Activated T-cell treated with anti-CD3 and anti-CD28 coated beads, Interleukin-2, amount 50 U/mL, for 48 hours (primary cell): Measurements from ENCODE around the gene GRP.

ENCODE experiments used
- DNase-seq, 2 experiments: peaks; one replicate each; pipeline ENCODE4 v3.0.0-alpha.2; 2020

GRP gene

DNA sequence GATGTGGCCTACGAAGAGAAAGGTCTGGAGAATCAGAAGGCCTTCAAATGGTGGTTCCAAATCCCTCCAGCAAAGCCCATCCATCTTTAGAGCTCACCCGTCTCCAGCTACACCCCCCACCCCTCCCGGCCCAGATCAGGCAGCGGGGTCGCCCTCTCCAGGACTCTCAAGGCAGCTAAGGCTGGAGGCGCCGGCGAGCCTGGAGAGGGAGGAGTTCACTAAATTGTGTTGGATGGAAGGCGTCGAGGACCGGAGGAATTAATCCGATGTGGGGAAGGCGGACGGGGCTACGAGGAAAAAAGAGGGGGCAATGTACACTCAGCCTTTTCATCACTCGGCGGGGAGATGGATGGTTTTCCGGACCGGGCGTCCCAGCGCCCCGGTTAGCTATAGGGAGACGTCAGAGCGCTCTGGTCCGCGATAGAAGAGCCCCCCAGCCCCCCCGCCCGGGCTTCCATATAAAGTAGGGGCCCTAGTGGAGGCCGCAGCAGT is at the start of gene GRP:
Gene GRP (plus strand): TSS at position 487 of the 492 bp plus-strand sequence. CDS start 108 bp downstream, outside the sequence.
- no peak for DNase-seq

DNA sequence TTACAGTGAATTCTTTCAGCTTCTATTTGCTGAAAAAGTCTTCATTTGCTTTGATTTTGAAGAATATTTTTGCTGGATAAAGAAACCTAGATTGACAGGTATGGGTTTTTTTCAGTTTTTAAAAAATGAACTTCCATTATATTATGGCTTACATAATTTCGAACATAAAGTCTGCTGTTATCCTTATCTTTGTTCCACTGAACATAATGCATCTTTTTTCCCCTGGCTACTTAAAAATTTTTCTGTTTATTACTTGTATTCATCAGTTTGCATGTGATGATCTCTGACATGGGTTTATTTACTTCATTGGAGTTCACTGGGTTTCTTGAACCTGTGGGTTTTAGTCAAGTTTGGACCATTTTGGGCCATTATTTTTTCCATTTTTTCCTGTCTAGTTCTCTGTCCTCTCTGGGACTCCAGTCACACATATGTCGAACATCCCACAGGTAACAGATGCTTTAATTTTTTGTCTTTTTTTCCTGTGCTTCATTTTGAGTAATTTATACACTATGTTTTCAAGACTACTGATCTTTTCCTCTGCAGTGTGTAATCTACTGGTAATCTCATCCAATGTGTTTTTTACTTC is 47.2 kb upstream of the GRP start:
- no peak for DNase-seq

DNA sequence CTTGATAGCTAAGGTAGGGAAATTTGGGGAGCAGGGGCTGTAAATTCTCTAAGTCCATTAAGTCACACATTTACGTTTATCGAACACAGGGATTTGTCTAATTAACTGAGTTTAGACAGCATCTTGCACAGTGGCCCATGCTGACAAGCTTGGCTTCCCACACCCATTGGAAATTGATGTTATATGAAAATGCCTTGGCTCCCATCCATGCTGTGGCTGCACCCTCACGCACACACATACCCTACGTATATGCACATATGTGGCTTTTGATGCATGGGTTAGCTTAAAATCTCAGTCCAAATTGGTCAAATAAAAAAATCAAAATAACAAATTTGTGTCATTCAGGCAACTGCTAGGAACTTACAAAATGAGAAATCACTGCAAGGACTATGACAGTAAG is 42.5 kb upstream of the GRP start:
- DNase-seq: no peak

DNA sequence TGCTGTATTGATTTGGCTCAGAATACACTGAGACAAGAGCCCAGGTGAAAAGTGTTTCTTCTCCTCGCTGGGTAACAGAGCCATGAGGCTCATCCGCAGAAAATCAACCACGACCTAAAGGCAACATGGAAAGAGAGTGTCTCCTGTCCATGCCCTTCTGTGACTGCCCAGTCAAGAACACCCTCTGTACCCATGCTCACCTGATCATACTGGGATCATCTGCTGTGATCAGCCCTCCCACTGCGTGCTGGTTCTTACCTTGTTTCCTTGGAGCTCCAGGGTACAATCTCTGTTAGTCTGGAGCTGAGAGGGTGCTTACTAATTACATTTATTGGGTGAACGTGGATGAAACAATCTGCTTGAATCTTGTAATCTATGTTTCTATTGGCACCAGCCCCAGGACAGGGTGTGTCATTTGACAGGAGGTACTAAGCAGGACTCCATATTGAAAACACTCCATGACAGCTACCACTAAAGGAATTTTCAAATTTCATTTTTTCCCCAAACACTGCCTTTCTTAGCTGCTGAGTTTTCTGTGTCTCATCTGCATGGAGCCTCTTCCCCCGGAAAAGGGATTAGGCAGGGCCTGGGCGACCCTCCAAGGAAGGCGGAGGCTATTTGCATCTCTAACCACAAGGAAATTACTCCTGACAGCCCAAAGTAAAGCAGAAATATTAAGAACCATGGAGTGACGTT is 39.7 kb upstream of the GRP start:
- DNase-seq: no peak

GRCh38 chr18:59182673-59183072 is 37.3 kb upstream of the GRP start:
- no peak for DNase-seq

- no peak for DNase-seq
Observed at GRCh38 chr18:59189008-59189407, 30.9 kb upstream of the GRP start.

DNA sequence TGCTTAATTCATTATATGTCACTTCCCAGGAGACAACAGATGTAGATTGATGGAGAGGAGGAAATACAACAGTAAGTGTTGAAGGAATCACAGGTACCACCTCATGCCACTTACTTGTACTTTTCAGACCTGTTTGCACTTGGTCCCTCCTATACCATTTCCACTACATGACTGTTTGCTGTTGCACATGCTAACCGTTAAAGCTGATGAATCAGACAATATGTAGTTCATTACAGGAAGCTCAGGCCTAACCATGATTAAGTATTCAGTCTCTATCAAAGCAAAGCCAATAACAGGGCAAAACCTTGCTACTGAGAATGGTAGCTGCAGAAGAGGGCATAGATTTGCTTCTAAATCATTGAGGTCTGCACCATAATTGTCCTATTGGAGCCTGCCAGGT is 30.2 kb upstream of the GRP start:
- DNase-seq: no peak

GRCh38 chr18:59196161-59196725 is 23.7 kb upstream of the GRP start:
- no peak for DNase-seq

DNA sequence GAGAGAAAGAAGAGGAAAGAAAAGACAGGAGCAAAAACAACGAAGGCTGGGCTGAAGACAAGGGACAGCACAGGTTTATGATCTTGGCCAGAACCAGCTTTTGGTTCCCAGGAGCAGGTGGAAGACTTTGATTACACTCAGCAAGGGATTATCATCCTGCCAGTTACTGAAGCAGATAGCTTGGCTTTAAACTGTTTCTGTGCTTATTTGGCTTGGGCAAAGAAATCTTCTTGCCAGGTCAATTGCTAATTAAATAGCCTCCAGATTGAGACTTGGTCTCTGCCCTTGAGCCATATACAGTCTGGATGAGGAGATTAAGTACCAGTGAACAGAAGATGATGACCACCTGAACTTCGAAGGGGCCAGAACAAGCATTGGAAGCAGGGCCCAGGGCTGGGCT is 22.3 kb upstream of the GRP start:
- DNase-seq: no peak

GRCh38 chr18:59198215-59198614 is 21.7 kb upstream of the GRP start:
- DNase-seq: no peak

- DNase-seq: no peak
Observed at GRCh38 chr18:59200787-59201186, 19.2 kb upstream of the GRP start.

GRCh38 chr18:59202258-59202820 is 17.6 kb upstream of the GRP start:
- DNase-seq: peak in 1 of 2 experiments; percentile 17

DNA sequence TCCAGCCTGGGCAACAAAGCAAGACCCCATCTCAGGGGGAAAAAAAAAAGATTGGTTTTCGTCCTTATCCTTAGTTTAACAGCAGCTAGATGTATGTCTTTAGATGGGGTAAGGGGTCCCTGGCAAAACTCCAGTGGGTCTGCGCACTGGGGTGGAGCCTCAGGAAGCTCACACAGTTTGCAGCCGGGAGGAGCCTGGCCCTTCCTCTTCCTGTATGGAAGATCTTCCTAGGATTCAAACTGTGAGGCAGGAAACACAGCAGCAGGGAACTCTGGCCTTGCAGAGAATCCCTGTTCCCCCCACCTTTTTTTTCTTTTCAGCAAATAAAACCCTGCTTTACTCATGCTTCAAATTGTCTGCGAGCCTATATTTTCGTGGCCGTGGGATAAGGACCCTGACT is 12.5 kb upstream of the GRP start:
- no peak for DNase-seq

DNA sequence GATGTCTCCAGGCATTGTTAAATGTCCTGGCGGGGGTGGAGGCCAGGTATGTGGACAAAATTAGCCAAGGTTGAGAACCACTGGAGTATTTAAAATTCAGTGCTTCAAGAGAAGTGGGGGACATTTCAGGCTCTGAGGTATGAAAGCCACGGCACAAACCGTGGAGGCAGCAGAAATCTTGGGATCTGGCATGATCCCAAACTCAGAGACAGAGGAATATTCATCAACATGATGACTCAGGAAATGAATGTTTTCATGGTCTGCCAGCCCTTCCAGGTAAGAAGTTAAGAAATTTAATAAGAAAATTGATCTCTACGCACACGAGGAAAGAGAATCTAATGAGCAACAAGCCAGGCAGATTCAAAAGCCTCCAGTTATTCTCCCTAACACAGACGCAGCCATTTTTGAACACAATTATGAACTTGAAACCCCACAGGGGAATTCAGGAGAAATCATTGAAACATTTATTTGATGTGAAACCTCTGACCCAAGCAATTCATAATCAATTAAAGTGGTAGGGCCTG is 11.3 kb upstream of the GRP start:
- no peak for DNase-seq

- no peak for DNase-seq
Observed at GRCh38 chr18:59210299-59210698, 9.7 kb upstream of the GRP start.

GRCh38 chr18:59211629-59212028 is 8.3 kb upstream of the GRP start:
- no peak for DNase-seq

GRCh38 chr18:59218018-59218417 is 1.9 kb upstream of the GRP start:
- DNase-seq: no peak

GRCh38 chr18:59220164-59220783 is 316 bp downstream of the GRP start:
- DNase-seq: no peak

- DNase-seq: no peak
Observed at GRCh38 chr18:59220784-59221765, 1.1 kb downstream of the GRP start.

- no peak for DNase-seq
Observed at GRCh38 chr18:59222341-59222740, 2.4 kb downstream of the GRP start.

DNA sequence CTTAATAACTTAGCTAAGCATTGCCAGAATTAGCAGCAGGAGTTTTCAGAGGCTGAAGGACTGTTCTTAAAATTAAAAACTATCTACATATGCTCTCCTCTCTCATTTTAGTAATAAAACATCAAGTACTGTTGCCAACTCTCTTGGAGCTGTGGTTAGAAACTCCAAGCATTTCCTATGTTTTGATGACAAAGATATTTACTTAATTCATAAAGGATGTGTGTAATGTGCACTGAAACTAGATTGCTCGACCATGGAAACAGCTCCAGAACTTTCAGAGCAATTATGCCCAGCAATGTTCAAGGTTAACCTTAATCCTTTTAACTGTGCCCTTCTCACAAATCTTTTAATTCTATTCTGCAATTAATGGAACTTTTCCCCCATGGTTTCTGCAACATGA is 8.4 kb downstream of the GRP start:
- DNase-seq: no peak

- no peak for DNase-seq
Observed at GRCh38 chr18:59229191-59229590, 9.2 kb downstream of the GRP start.
